Stimulated activated CD8-positive, alpha-beta memory T cell treated with anti-CD3 and anti-CD28 coated beads, Interleukin-2, amount 100 ng/mL, for 48 hours (primary cell): Measurements from ENCODE around the gene GABRR2.

ENCODE experiments used
- DNase-seq, 2 donors: peaks; one replicate each; pipeline ENCODE4 v3.0.0-alpha.2; 2020; ENCODE audit warnings: low read depth in 2 of 2

GABRR2 gene

DNA sequence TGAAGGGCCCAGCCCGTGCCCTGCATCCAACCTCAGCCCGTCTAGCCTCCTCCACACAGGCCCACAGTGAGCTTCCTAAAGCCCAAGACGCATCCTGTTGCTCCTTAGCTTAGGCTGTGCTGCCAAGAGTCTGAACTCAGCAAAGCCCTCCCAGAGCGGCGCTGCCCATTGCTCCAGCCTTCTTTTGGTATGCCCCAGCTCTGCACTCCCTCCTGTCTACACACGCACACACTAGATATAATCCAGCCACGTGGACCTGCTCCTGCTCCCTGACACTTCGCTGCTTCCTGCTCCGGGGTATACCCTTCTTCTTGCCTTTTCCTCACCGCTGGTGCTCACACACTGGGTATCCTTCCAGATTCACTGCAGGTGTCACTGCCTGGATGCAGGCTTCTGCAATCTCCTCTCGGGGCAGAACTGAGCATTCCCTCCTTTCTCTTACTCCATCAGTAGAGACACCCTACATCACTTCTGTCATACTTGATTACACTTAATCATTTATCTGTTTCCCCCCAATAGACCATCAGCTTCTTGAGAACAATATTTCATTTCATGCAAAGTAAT lies 23.8 kb downstream of the GABRR2 start:
- no peak for DNase-seq

DNA sequence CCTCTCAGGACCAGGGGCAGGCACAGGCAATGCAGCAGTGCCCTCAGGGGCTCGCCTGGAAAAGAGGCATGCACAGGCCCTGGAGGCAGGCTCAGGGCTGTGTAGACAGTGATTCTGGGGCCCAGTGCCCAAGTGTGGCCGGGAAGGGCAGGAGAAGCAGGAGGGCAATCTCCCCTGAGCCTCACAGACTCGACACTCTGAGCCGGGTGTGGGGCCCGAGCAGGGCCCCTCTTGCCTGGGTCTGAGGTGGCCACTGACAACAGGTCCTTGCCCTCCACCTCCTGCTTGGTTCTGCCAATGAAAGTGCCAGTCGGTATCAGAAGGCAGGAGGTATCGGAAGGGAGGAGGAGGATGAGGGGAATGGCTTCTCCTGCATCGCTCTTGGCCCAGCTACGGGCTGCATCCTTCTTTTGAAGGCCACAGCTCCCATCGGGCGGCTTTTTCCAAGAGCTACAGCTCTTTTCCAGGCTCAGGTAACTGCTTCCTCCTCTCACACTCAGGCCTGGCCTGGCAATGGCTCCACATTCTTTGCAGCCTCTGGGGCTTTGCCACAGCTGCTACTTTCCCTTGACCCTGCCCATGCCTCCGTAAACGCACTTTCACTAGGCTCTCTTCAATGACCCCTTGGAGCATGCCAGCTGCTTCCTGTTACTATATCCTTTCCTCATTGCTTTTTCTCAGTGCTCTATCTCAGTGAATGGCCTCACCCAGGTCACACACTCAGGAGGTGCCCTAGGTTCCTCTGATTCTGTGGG lies 24.5 kb downstream of the GABRR2 start:
- DNase-seq = no peak

GRCh38 chr6:89289710-89290109 lies 25.4 kb downstream of the GABRR2 start:
- no peak for DNase-seq

- DNase-seq = no peak
Measured at GRCh38 chr6:89287351-89288028, 27.6 kb downstream of the GABRR2 start.

GRCh38 chr6:89286516-89286915 lies 28.6 kb downstream of the GABRR2 start:
- no peak for DNase-seq

DNA sequence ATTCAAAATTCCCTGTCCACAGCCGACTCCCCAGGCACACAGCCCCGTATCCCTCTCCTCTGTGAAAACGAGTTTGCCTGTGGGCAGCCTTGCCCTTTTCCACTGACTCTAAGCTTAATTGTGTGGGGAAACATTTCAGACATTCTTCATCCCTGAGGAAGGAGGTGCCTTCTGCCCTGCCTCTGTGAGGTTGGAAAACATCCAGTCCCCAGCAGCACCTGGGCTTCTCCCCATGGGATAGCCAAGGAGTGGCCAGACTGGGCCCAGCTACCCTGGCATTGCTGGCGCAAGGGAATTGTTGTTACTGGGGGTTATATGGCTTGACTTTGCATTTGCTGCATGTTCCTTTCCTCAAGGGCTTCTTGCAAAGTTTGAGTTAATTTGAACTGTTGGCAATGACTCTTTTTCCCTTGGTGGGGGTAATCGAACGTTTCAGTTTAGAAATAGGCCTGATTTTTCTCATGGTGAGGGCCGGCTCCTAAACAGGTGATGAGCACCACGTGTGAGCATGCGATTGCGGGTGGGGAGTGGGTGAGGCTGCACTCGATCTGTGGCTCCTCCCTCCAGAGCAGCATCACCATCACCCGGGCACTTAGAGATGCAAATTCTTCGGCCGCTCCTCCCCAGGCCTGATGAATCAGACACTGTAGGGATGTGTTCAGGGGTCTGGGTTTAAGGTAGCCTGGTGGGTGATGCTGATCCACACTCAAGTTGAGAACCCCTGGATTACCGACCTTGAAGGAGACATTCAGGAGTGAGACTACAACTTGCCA lies 29.9 kb downstream of the GABRR2 start:
- DNase-seq = no peak

GRCh38 chr6:89284081-89284480 lies 31.0 kb downstream of the GABRR2 start:
- DNase-seq = no peak

DNA sequence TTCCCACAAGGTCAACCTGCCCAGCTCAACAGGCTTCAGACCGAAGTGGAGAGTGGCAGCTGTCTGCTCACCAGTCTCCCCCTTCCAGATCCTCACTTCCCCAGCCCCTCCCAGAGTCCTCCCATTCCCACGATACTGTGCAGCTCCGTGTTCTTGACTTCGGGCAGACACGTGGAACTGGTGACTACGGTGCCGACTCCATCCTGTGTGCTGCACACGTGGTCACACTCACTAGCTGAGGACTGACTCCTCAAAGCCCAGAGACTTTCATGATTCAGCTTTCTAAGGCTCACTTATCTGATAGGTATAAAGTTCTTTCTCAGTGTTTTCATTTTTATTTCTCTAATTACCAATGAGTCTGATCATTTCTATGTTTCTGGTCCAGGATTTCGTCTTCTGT lies 32.4 kb downstream of the GABRR2 start:
- no peak for DNase-seq

DNA sequence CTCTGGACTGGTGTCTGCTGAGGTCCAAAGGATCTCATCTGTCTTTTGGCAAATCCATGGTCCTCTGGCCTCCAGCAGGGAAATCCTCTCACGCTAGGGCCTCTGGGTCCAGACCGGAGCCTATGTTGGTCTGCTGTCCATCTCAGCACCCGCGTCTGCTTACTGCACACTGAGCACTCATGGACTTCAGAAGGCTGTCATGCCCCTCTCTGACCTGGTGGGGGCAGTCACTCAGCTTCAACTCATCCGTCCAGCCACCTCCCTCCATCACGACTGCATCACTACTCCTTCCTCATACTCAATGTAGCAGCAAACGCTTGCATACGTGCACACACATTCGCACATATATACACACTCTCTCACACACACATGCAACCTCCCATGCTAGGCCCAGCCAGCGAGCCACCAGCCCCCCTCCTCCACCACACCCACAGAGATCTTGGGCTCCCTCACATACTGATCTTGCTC lies 33.3 kb downstream of the GABRR2 start:
- peak; percentile 12 to 27 for DNase-seq

GRCh38 chr6:89278956-89279355 lies 36.1 kb downstream of the GABRR2 start:
- no peak for DNase-seq

DNA sequence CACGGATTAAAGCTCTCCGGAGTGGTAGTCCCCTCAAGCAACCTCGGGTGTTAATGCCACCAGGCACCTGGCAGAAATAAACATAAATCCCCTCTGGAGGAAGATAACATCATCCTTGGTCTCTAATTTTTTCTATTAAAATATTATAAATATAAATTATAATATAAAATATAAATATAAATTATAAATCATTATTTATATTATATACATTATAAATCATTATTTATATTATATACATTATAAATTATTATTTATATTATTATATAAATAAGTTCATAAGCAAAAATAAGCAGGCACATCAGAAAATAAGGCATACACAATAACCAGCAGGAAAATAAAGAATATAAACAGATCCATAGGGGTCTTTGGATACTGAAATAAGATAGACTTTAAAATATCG lies 39.2 kb downstream of the GABRR2 start:
- no peak for DNase-seq

- DNase-seq = no peak
Measured at GRCh38 chr6:89273816-89274215, 41.3 kb downstream of the GABRR2 start.

DNA sequence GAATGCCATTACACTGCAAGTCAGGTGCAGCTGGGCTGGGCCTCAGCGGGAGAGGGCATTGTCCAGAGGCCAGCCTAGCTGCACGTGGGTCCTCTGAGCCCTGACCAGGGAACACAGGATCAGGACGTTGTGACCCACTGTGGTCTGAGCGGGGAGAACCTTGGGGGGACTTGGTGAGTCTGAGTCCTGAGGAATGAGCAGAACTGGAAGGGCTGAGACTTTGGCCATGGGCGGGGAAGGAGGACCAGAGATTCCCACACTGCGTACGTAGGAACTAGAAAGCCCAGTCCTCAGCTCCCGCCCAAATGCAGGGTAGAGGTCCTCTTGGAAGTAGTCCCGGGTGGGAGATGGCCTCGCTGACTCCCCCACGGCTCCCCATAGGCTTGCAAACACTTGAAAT lies 42.5 kb downstream of the GABRR2 start:
- no peak for DNase-seq

- DNase-seq = no peak
Measured at GRCh38 chr6:89270951-89271721, 44.0 kb downstream of the GABRR2 start.

- DNase-seq = no peak
Measured at GRCh38 chr6:89269981-89270380, 45.1 kb downstream of the GABRR2 start.

GRCh38 chr6:89269252-89269651 lies 45.8 kb downstream of the GABRR2 start:
- no peak for DNase-seq

DNA sequence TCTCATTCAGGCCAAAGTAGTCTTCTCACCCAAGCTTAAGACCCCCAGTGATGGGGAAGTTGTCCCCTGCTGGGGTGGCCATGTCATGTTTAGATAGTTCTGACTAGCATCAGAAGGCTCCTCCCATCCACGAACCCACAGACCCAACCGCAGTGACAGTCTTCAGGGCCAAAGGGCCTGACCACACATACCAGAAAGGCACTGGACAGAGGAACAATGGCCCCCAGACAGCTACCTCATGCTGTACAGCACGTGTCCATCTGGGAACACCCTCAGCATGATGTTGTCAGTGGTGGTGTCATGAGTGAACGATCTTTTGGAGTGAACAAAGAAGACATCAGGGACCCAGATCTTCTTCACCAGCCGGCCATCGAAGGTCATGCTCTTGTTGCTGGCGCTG lies 46.3 kb downstream of the GABRR2 start:
- DNase-seq = no peak

GRCh38 chr6:89267918-89268317 lies 47.2 kb downstream of the GABRR2 start:
- no peak for DNase-seq

GRCh38 chr6:89264296-89264695 lies 50.8 kb downstream of the GABRR2 start:
- DNase-seq = no peak

- no peak for DNase-seq
Measured at GRCh38 chr6:89260832-89261231, 54.3 kb downstream of the GABRR2 start.

GRCh38 chr6:89260310-89260709 lies 54.8 kb downstream of the GABRR2 start:
- DNase-seq = no peak

DNA sequence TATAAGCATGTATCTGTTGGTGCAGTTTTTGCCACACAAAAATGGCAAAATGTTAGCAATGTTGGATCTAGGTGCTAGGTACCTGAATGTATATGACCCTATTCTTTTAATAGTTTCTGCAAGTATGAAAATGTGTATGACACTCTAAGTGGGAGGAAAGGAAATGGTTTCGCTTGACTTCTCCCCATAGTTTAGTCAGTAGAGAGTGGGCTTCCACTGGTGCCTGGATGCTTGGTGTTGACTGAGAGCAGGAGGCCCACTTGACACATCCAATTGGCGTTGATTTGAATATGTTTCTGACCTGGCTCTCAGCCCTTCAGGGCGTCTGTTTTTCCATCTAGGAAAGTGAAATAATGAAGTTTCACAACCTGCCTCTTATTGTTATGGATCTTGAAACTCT lies 56.2 kb downstream of the GABRR2 start:
- DNase-seq = no peak
